Stimulated activated CD4-positive, alpha-beta T cell treated with anti-CD3 and anti-CD28 coated beads, Interleukin-15, amount 100 ng/mL, for 24 hours (primary cell): Measurements from ENCODE around the gene CPEB3.

Experiments
- DNase-seq: peaks from one replicate; pipeline ENCODE4 v3.0.0-alpha.2; 2020

Gene CPEB3

DNA sequence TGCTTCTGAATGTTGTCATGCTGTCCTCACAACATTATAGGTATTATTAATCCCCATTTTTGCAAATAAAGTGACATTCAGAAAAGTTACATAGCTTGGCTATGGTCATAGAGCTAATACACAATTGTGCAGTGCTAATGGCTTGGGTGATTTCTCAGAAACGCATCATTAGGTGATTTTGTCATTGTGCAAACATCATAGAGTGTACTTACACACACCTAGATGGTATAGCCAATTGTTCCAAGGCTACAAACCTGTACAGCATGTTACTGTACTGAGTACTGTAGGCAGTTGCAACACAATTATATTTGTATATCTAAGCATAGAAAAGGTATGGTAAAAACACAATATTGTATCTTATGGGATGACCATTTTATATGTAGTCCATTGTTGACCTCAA lies 276.3 kb downstream of the CPEB3 start:
- no peak for DNase-seq

DNA sequence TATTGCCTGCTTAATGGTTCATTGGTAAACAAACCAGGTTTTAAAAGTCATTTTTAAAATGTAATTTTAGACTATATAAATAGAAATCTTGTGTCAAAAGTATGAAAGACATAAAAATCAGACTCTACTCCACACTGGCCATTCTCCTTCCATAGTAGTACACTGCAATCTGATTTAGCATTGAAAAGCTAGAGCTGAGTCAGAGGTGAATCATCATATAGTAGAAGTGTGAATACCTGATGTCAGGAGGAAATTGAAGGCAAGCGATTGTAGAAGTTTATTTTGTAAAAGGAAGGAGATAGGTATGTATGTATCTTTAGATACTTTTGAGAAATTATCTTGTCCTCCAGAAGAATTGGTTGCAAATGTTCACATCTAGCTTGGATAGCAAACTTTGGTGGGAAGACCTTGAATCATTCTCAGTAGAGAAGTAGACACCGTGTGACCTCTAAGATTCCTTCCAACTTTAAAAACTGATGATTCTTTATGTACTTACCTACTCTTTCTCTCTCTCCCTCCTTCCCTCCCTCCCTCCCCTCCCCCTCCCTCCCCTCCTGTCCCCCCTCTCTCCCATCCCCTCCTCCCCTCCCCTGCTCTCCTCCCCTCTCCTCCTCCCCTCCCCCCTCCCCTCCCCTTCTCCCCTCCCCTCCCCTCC lies 279.2 kb downstream of the CPEB3 start:
- DNase-seq: no peak

DNA sequence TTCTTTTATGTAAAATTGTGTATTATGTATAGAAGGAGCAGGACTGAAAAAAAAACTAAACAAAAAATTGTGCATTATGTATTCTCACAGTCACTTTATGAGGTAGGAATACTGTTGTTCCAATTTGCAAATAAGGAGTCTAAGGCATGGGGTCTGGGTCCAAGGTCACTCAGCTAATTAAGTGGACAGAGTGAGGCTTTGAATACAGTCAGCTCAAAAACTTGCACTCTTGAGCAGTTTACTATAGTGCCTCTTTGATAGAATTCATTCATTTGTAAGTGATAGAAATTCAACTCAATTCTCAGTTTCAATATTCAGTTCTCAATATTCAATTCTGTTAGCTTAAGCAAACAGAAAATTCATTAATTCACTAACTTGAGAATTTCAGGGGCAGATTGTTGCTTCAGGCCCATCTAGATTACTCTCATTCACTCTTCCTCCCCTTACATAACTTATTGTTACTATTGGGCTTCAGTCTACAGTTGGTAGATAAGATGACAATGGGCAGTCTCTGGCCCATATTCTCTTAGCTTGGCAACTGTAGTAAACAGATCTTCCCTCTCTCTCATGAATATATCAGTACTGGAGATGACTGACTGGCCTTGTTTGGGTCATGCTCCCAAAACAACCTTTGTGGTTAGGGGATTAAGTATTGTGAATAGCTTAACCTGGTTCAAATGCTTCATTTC lies 280.7 kb downstream of the CPEB3 start:
- DNase-seq: no peak

DNA sequence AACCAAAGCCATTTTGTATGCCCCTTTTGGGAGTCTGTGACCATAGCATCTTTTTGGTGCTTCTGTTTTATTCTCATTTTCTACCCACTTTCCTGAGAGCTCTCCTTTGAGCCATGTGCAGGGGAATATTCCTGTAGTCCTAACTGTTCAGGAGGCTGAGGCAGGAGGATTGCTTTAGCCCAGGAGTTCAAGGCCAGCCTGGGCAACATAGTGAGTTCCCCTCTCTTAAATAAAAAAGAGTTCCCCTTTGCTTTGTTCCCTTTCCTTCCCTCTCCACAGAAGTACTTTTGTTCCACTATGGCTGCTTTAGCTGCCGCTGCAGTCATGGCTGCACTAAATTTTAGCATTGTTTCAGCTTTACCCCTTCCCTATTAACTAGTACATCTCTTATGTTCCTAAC lies 281.4 kb downstream of the CPEB3 start:
- no peak for DNase-seq

DNA sequence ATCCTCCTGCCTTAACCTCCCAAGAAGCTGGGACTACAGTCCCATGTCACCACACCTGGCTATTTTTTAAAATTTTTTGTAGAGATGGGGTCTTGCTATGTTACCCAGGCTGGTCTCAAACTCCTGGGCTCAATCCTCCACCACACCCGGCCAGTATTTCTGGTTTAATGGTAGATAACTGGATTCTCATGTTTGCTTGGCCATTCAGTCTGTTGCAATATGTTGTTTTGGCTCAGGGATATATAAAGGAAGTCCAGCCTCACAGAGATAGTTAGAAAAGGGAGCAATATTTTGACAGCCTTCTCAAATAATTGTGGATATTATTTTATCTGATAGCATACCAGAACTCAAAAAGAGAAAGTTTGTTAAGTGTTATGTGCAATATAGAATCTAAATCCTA lies 284.9 kb downstream of the CPEB3 start:
- no peak for DNase-seq

DNA sequence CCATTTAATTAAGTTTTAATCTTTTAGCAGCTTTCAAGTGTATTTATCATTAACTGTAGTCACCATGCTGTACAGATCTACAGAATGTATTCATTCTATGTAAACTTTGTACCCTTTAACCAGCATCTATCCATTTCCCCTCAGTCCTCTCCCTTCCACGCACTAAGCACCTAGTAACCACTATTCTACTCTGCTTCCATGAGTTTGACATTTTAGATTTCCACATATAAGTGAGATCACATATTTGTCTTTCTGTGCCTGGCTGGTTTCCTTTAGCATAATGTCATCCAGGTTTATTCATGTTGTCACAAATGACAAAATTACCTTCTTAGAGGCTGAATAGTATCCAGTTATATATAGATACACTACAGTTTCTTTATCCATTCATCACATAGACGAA lies 287.6 kb downstream of the CPEB3 start:
- no peak for DNase-seq

DNA sequence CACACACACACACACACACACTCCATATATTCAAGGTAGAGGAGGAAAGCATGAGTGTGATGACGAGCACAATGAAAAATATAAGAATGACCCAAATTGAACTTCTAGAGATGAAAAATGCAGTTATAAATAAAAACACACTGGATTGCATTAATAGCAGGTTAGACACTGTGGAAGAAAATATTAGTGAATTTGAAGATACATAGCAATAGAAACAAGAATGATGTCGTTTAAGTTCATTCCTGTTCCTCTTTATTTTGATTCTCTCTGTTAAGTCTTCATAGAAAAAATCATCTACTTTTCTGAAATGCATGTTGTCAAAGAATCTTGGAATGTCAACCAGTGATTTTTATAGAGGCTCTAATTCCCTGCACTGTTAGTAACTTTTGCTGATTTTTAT lies 288.9 kb downstream of the CPEB3 start:
- DNase-seq: no peak

DNA sequence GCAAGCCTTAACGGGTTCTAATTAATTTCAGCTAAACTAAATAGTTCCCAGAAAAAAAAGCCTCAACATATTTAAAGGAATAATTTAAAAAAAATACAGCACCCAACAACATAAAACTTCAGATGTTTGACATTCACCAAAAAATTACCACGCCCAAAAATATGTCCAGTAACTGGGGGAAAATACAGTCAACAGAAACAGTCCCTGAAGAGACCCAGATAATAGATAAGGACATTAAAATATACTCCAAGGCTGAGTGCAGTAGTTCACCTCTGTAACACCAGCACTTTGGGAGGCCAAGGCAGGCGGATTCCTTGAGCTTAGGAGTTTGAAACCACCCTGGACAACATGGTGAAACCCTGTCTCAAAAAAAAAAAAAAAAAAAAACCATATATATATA lies 289.3 kb downstream of the CPEB3 start:
- no peak for DNase-seq
